SU-DHL-6 (cell line): ENCODE data around the gene MAN2A1.

Experiments used
- CTCF ChIP-seq: fragments of 200-600 bp; sonication (generic); IDR thresholded peaks from one replicate; pipeline ENCODE4 v1.5.1; 2017; ENCODE audit warnings: antibody characterized with exemption, mild to moderate bottlenecking, low read length, moderate library complexity; ENCODE audit not compliant: insufficient read depth, poor library complexity, severe bottlenecking
- EZH2phosphoT487 ChIP-seq: fragments of 200-600 bp; sonication (generic), shearing (Covaris generic); conservative IDR thresholded peaks from 2 replicates; pipeline ENCODE4 v1.6.1; 2018; ENCODE audit warnings: mild to moderate bottlenecking, antibody characterized with exemption, low read length, moderate library complexity, mixed read lengths

- TF ChIP-seq CTCF = no peak
- no peak for TF ChIP-seq EZH2phosphoT487
These were observed 162.8 kb downstream of the MAN2A1 start for GRCh38 chr5:109852371-109853155.
